ENCODE data around the gene FLNB.

GRCh38 chr3:58098531-58098930 lies 90.3 kb downstream of the FLNB start:
- TF ChIP-seq CTCF (IDR thresholded peaks at IDR 0.05): no peak
- no peak for TF ChIP-seq POLR2AphosphoS5 (IDR thresholded peaks at IDR 0.05)
- no peak for TF ChIP-seq POLR2A (IDR thresholded peaks at IDR 0.05)

Measured in prostate gland (tissue), 2 donors.